Activated CD8-positive, alpha-beta memory T cell treated with anti-CD3 and anti-CD28 coated beads, Interleukin-2, amount 10 ng/mL, durations not matched to agents 7 days and 5 days (primary cell): ENCODE data around the gene FAM53A. TPM values are rescaled to one million over a fixed set of nuclear protein-coding genes. Genes with fewer than 3 reads are reported as not detected.

Experiments
- ATAC-seq: fragments of 150-1000 bp; cut with Tn5 transposase; one replicate; pipeline ENCODE4 v1.10.0; 2021; ENCODE audit warnings: moderate library complexity
- CTCF ChIA-PET: fragments of 350-600 bp; sonication (Branson Sonifier 250); formaldehyde crosslinking; loops from one replicate; lab custom pipeline; 2021; ENCODE audit warnings: antibody characterized with exemption; lab: Charles Lee
- DNase-seq: peaks from one replicate; pipeline ENCODE4 v3.0.0-alpha.2; 2020
- H3K27ac Mint-ChIP-seq: one replicate; pipeline ENCODE4 v1.8.0; 2021; ENCODE audit warnings: mild to moderate bottlenecking, mixed read lengths
- H3K27me3 Mint-ChIP-seq: one replicate; pipeline ENCODE4 v1.8.0; 2021; ENCODE audit warnings: mixed read lengths
- H3K36me3 Mint-ChIP-seq: one replicate; pipeline ENCODE4 v1.8.0; 2021; ENCODE audit warnings: mild to moderate bottlenecking, mixed read lengths
- H3K4me1 Mint-ChIP-seq: one replicate; pipeline ENCODE4 v1.8.0; 2021; ENCODE audit warnings: mixed read lengths
- H3K4me3 Mint-ChIP-seq: one replicate; pipeline ENCODE4 v1.8.0; 2021; ENCODE audit warnings: mild to moderate bottlenecking, moderate library complexity, mixed read lengths
- H3K9me3 Mint-ChIP-seq: one replicate; pipeline ENCODE4 v1.8.0; 2022; ENCODE audit warnings: low read depth, mixed read lengths
- total RNA-seq, 2 experiments: library from RNA; stranded (reverse); gene quantifications; one replicate each; pipeline ENCODE4 v1.2.3, GENCODE V29; 2021

The FAM53A gene
- 1 to 10 TPM in 1 of 2 experiments, under 1 TPM in 1; 0.23 to 1.6 TPM for total RNA-seq

- Mint-ChIP-seq H3K27ac (peak within 1 kb of the TSS; percentile 61), H3K4me3 (peak within 1 kb of the TSS; percentile 69), H3K4me1 (peaks cover 9% of the 10 kb centered on the region), H3K27me3 (peaks cover 13% of the 10 kb centered on the region), H3K9me3 (no peaks in the 10 kb centered on the region), H3K36me3 (peaks cover 5% of the 10 kb centered on the region)
- CTCF ChIA-PET = interaction anchor here (1.4 to 2.1 kb wide), 2 partner anchors 9 to 17 kb away, joined by 4 to 11 read pairs; no protein-coding TSS in a partner anchor
- DNase-seq = peak; percentile 43
- ATAC-seq = peak; percentile 95
Observed at GRCh38 chr4:1683736-1684505, at the start of gene FAM53A. TSS of gene FAM53A (minus strand) at chr4:1684313. CDS start at chr4:1668741, 15,572 bp downstream.

- Mint-ChIP-seq H3K9me3 (no peaks in the 10 kb centered on the region), H3K27me3 (no peaks in the 10 kb centered on the region), H3K36me3 (peaks cover 84% of the 10 kb centered on the region), H3K27ac (no peak overlapping the region), H3K4me1 (peaks cover 31% of the 10 kb centered on the region), H3K4me3 (no peak overlapping the region)
- ATAC-seq (no peak), DNase-seq (no peak)
- CTCF ChIA-PET = interaction anchor here (1.1 to 1.7 kb wide), 3 partner anchors 9 to 40 kb away, joined by 3 to 6 read pairs (median 4); no protein-coding TSS in a partner anchor
Observed at GRCh38 chr4:1732911-1733310, 48.8 kb upstream of the FAM53A start.

DNA sequence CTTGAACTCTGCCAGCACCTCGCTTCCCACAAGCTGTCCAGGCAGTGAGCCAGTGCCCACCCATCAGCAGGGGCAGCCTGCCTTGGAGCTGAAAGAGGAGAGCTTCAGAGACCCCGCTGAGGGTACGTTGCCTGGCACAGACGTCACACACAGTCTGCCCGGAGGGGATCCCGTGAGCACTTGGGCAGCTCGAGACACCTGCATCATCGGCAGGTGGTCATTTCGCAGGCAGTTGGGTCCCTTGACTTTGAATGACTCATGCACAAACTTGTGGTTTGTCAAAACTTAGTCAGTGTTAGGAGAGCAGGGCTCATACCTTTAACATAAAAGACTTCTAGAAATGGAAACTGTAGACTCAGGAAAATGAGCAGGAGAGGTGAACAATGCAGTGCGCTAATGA lies 47.1 kb upstream of the FAM53A start:
- Mint-ChIP-seq H3K27ac (no peak overlapping the region), H3K4me1 (peaks cover 44% of the 10 kb centered on the region), H3K36me3 (peaks cover 84% of the 10 kb centered on the region), H3K9me3 (no peaks in the 10 kb centered on the region), H3K4me3 (no peak overlapping the region), H3K27me3 (no peaks in the 10 kb centered on the region)
- ATAC-seq (no peak), DNase-seq (no peak)
- CTCF ChIA-PET = interaction anchor here (1.7 to 15.1 kb wide), 4 partner anchors 10 to 168 kb away, joined by 3 to 278 read pairs (median 26); partner anchors contain the start of genes TACC3 and TMEM129

DNA sequence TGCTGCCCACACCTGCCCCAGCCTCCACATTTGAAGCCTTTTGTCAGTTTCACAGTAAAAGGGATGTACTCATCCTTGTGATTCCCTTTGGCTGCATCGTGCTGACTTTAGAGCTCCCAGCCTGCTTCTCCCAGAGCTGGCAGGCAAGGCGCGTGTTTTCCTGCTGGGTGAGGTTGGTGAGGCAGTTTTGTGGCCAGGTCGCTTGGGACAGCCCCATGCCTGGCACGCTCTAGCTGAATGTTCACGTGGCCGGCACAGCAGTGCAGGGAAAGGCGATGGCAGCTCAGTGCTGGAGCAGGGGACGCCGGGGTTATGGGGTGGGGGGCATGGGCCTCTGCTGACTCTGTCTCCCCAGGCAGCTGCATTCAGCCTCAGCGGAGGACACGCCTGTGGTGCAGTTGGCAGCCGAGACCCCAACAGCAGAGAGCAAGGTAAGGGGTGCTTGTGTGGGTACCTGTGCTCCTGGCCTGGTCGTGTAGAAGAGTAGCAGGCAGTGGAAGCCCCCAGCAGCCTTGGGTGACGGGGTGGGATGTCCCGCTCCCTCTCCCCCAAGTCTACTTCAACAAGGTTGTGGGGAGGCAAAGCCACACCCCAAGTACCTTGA lies 46.5 kb upstream of the FAM53A start:
- CTCF ChIA-PET = interaction anchor here (1.7 to 15.1 kb wide), 6 partner anchors 10 to 169 kb away, joined by 3 to 278 read pairs (median 10); partner anchors contain the start of genes TACC3 and TMEM129
- peaks cover 49% of the 10 kb centered on the region for H3K4me1 Mint-ChIP-seq
- H3K27ac Mint-ChIP-seq = no peak overlapping the region
- DNase-seq = no peak
- H3K4me3 Mint-ChIP-seq = no peak overlapping the region
- no peak for ATAC-seq
- H3K9me3 Mint-ChIP-seq = no peaks in the 10 kb centered on the region
- H3K36me3 Mint-ChIP-seq = peaks cover 85% of the 10 kb centered on the region
- H3K27me3 Mint-ChIP-seq = no peaks in the 10 kb centered on the region

DNA sequence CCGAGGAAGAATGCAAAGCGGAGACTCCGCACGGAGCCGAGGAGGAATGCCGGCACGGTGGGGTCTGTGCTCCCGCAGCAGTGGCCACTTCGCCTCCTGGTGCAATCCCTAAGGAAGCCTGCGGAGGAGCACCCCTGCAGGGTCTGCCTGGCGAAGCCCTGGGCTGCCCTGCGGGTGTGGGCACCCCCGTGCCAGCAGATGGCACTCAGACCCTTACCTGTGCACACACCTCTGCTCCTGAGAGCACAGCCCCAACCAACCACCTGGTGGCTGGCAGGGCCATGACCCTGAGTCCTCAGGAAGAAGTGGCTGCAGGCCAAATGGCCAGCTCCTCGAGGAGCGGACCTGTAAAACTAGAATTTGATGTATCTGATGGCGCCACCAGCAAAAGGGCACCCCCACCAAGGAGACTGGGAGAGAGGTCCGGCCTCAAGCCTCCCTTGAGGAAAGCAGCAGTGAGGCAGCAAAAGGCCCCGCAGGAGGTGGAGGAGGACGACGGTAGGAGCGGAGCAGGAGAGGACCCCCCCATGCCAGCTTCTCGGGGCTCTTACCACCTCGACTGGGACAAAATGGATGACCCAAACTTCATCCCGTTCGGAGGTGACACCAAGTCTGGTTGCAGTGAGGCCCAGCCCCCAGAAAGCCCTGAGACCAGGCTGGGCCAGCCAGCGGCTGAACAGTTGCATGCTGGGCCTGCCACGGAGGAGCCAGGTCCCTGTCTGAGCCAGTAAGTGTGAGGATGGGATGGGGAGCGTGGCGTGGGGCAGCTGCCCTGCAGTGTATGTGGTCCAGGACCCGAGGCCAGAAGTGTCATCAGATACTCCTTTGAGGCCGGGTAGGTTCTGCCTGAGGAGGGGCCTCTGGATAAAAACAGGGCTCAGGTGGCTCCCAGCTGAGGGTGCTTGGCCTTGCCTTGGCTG lies 44.2 kb upstream of the FAM53A start:
- ATAC-seq (no peak), DNase-seq (peak; percentile 38)
- Mint-ChIP-seq H3K27me3 (no peaks in the 10 kb centered on the region), H3K4me1 (peaks cover 69% of the 10 kb centered on the region), H3K36me3 (peaks cover 83% of the 10 kb centered on the region), H3K27ac (no peak overlapping the region), H3K9me3 (no peaks in the 10 kb centered on the region), H3K4me3 (no peak overlapping the region)
- CTCF ChIA-PET = interaction anchor here (1.8 to 15.1 kb wide), 6 partner anchors 7 to 39 kb away, joined by 4 to 278 read pairs (median 10); partner anchors contain the start of genes TACC3 and TMEM129

DNA sequence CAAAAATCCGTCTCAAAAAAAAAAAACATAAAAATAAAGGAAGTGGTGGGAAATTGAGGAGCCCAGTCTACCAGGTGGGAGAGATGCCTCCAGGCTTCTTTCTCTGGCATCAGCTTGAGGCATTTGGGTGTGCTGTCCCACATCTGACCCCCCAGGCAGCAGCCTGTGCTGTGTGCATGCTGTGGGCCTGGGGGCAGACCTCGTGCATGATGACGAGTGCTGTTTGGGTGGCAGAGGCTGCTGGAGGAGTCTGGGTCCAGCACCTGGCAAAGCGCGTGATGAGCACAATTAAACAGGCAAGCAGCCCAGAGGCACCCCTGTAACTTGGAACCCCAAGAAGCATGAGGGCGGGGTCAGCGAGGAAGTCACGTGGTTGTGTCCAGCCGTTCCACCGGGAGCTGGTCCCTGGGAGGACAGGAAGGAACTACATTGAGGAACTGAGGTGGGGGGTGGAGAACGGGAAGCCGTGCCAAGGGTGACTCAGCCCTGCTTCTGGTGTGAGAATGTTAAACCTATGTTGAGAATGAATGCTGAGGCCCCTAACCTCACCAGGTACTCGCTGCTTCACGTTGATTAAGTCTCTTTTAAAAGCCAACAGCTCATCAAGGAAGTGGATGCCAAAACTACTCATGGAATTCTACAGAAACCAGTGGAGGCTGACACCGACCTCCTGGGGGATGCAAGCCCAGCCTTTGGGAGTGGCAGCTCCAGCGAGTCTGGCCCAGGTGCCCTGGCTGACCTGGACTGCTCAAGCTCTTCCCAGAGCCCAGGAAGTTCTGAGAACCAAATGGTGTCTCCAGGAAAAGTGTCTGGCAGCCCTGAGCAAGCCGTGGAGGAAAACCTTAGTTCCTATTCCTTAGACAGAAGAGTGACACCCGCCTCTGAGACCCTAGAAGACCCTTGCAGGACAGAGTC lies 43.3 kb upstream of the FAM53A start:
- H3K27me3 Mint-ChIP-seq = no peaks in the 10 kb centered on the region
- H3K9me3 Mint-ChIP-seq = no peaks in the 10 kb centered on the region
- DNase-seq = no peak
- peaks cover 83% of the 10 kb centered on the region for H3K36me3 Mint-ChIP-seq
- CTCF ChIA-PET = interaction anchor here (1.2 to 15.1 kb wide), 5 partner anchors 15 to 130 kb away, joined by 3 to 278 read pairs (median 10); partner anchors contain the start of gene SLBP
- H3K4me3 Mint-ChIP-seq = no peak overlapping the region
- no peak for ATAC-seq
- H3K4me1 Mint-ChIP-seq = peaks cover 71% of the 10 kb centered on the region
- no peak overlapping the region for H3K27ac Mint-ChIP-seq

GRCh38 chr4:1726146-1726934 lies 42.2 kb upstream of the FAM53A start:
- peak overlapping the region; percentile 74 for H3K27ac Mint-ChIP-seq
- H3K4me3 Mint-ChIP-seq = no peak overlapping the region
- H3K9me3 Mint-ChIP-seq = no peaks in the 10 kb centered on the region
- H3K27me3 Mint-ChIP-seq = no peaks in the 10 kb centered on the region
- peaks cover 81% of the 10 kb centered on the region for H3K36me3 Mint-ChIP-seq
- peaks cover 69% of the 10 kb centered on the region for H3K4me1 Mint-ChIP-seq
- DNase-seq (peak; percentile 92), ATAC-seq (peak; percentile 26)
- CTCF ChIA-PET = interaction anchor here (0.8 to 15.1 kb wide), 7 partner anchors 12 to 687 kb away, joined by 3 to 278 read pairs (median 9); partner anchors contain the start of gene SLBP

- H3K4me3 Mint-ChIP-seq = no peak overlapping the region
- peak overlapping the region; percentile 61 for H3K27ac Mint-ChIP-seq
- no peaks in the 10 kb centered on the region for H3K9me3 Mint-ChIP-seq
- no peak for ATAC-seq
- H3K36me3 Mint-ChIP-seq = peaks cover 73% of the 10 kb centered on the region
- H3K4me1 Mint-ChIP-seq = peaks cover 61% of the 10 kb centered on the region
- no peak for DNase-seq
- H3K27me3 Mint-ChIP-seq = no peaks in the 10 kb centered on the region
- CTCF ChIA-PET = interaction anchor here (0.7 to 15.1 kb wide), 4 partner anchors 14 to 136 kb away, joined by 3 to 278 read pairs (median 24); partner anchors contain the start of gene SLBP
Observed at GRCh38 chr4:1725521-1725920, 41.4 kb upstream of the FAM53A start.

GRCh38 chr4:1723131-1723801 lies 39.2 kb upstream of the FAM53A start:
- Mint-ChIP-seq H3K4me3 (peak overlapping the region; percentile 99), H3K27me3 (no peaks in the 10 kb centered on the region), H3K4me1 (peaks cover 58% of the 10 kb centered on the region), H3K9me3 (no peaks in the 10 kb centered on the region), H3K36me3 (peaks cover 58% of the 10 kb centered on the region), H3K27ac (peak overlapping the region; percentile 98)
- CTCF ChIA-PET = interaction anchor here (1.0 to 15.1 kb wide), 7 partner anchors 11 to 434 kb away, joined by 3 to 278 read pairs (median 15); partner anchors contain the start of genes MAEA and SLBP
- no peak for ATAC-seq
- DNase-seq = peak; percentile 64

DNA sequence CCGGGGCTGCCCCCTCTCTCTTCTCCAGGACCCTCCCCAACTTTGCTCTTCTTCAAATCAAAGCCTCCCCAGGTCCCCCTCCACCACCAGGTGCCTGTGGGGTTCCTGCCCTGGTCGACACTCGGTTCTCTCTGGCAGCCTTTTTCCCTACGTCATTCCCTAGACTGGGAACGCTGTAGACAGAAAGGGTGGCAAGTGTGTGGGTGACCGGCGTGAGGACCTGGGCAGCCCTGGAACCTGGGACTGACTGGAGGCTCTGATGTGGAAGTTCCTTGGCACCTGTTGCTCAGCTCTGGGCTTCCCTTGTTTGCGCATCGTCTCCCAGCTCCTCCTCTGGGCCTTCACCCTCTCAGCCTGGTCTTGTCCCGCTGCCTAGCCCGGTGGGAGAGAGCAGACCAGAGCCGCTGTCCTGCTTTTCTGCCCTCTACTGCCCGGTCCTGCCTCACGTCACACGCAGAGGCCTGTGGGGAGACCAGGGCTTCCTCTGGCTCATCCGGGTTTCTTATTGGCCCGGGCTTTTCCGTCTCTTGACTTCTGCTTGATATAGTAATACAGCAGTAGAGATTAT lies 38.5 kb upstream of the FAM53A start:
- ATAC-seq = no peak
- Mint-ChIP-seq H3K4me3 (peak overlapping the region; percentile 99), H3K4me1 (peaks cover 57% of the 10 kb centered on the region), H3K36me3 (peaks cover 56% of the 10 kb centered on the region), H3K27me3 (no peaks in the 10 kb centered on the region), H3K27ac (peak overlapping the region; percentile 98), H3K9me3 (no peaks in the 10 kb centered on the region)
- DNase-seq = peak; percentile 61
- CTCF ChIA-PET = interaction anchor here (1.0 to 15.1 kb wide), 8 partner anchors 10 to 433 kb away, joined by 3 to 278 read pairs (median 10); partner anchors contain the start of genes MAEA and SLBP
